ENCODE measurements around the gene MRPL20. TPM values are rescaled to one million over a fixed set of nuclear protein-coding genes. Genes with fewer than 3 reads are reported as not detected.
"Not testable (repeated sequence)": the region's sequence is repeated elsewhere in the genome, so short reads cannot be mapped to it uniquely, and the experiment has no call there.

The MRPL20 gene
- total and polyA plus RNA-seq, 9 donors = 79.9 to 130 (median 95.0) TPM

- Histone ChIP-seq H3K4me3 (no peak overlapping the region), H3K36me3 (no peaks in the 10 kb centered on the region), H3K27ac (no peak overlapping the region), H3K27me3 (no peaks in the 10 kb centered on the region), H3K4me1 (ENCODE audit: insufficient read depth) (peaks cover 7% of the 10 kb centered on the region), H3K9me3 (no peaks in the 10 kb centered on the region)
- DNase-seq = no peak
- intact Hi-C loops (cut with DNase I) = loop anchor here in 2 of 4 donors (10.0 kb wide), 2 partner anchors 133 to 257 kb away; partner anchors contain the start of gene C1orf159 (in 1 of the 2)
- 49 to 55% (median 55%) methylated on average over 12 of the region's 12 CpGs for WGBS, 3 donors
- TF ChIP-seq CTCF (IDR thresholded peaks at IDR 0.05) (no peak), POLR2A (IDR thresholded peaks at IDR 0.05) (no peak)
These were observed 35.7 kb downstream of the MRPL20 start for GRCh38 chr1:1371364-1371745.

GRCh38 chr1:1370771-1371300 lies 36.3 kb downstream of the MRPL20 start:
- TF ChIP-seq POLR2A (IDR thresholded peaks at IDR 0.05) (no peak), EP300 (IDR thresholded peaks at IDR 0.05) (no peak), CTCF (IDR thresholded peaks at IDR 0.05) (no peak)
- intact Hi-C loops (cut with DNase I) = loop anchor here in 2 of 4 donors (10.0 kb wide), 2 partner anchors 134 to 256 kb away; partner anchors contain the start of gene C1orf159 (in 1 of the 2)
- H3K9me3 ChIP-seq = no peaks in the 10 kb centered on the region
- H3K27me3 ChIP-seq = no peaks in the 10 kb centered on the region
- peaks cover 6% of the 10 kb centered on the region for H3K4me1 ChIP-seq (ENCODE audit: insufficient read depth)
- H3K36me3 ChIP-seq = no peaks in the 10 kb centered on the region
- H3K4me3 ChIP-seq = no peak overlapping the region
- no peak overlapping the region for H3K27ac ChIP-seq
- 73 to 83% (median 82%) methylated on average over 16 of the region's 16 CpGs for WGBS, 3 donors
- DNase-seq = no peak

GRCh38 chr1:1370094-1370493 lies 37.0 kb downstream of the MRPL20 start:
- H3K4me3 ChIP-seq; H3K27me3 ChIP-seq; H3K9me3 ChIP-seq; H3K4me1 ChIP-seq (ENCODE audit: insufficient read depth); H3K36me3 ChIP-seq; H3K27ac ChIP-seq; DNase-seq: not testable (repeated sequence)
- WGBS, 3 donors = 86 to 87% (median 86%) methylated on average over 14 of the region's 14 CpGs
- intact Hi-C loops (cut with DNase I) = loop anchor here in 2 of 4 donors (10.0 kb wide), 2 partner anchors 135 to 255 kb away; partner anchors contain the start of gene C1orf159 (in 1 of the 2)

- intact Hi-C loops (cut with DNase I) = no loop called here
- TF ChIP-seq CTCF (IDR thresholded peaks at IDR 0.05) = no peak
- TF ChIP-seq EP300 (IDR thresholded peaks at IDR 0.05) = no peak
- no peak for TF ChIP-seq POLR2A (IDR thresholded peaks at IDR 0.05)
- DNase-seq = no peak
- H3K36me3 ChIP-seq = no peaks in the 10 kb centered on the region
- no peak overlapping the region for H3K4me3 ChIP-seq
- H3K27ac ChIP-seq = no peak overlapping the region
- no peaks in the 10 kb centered on the region for H3K27me3 ChIP-seq
- H3K9me3 ChIP-seq = no peaks in the 10 kb centered on the region
- no peaks in the 10 kb centered on the region for H3K4me1 ChIP-seq (ENCODE audit: insufficient read depth)
- WGBS, 3 donors = 91 to 93% (median 92%) methylated on average over 5 of the region's 5 CpGs
These were observed 39.8 kb downstream of the MRPL20 start for GRCh38 chr1:1367315-1367714.

- WGBS, 3 donors = 89 to 95% (median 89%) methylated on average over 2 to 3 of the region's 3 CpGs
- no peak for TF ChIP-seq EP300 (IDR thresholded peaks at IDR 0.05)
- TF ChIP-seq POLR2A (IDR thresholded peaks at IDR 0.05) = no peak
- no peak for TF ChIP-seq CTCF (IDR thresholded peaks at IDR 0.05)
- intact Hi-C loops (cut with DNase I) = no loop called here
- Histone ChIP-seq H3K4me3 (no peak overlapping the region), H3K4me1 (ENCODE audit: insufficient read depth) (no peaks in the 10 kb centered on the region), H3K36me3 (no peaks in the 10 kb centered on the region), H3K27me3 (no peaks in the 10 kb centered on the region), H3K27ac (no peak overlapping the region), H3K9me3 (no peaks in the 10 kb centered on the region)
- DNase-seq = no peak
These were observed 40.4 kb downstream of the MRPL20 start for GRCh38 chr1:1366699-1367066.
